CD14-positive monocyte (primary cell): ENCODE results near the gene MMP13. TPM values are rescaled to one million over a fixed set of nuclear protein-coding genes. Genes with fewer than 3 reads are reported as not detected.
A peak's percentile ranks its signal among the peaks of the same experiment; 100 is the strongest.

Experiments used
- DNase-seq, 3 donors: peaks; one replicate each; pipeline ENCODE4 v3.0.0-alpha.2; 2011 to 2022
- H2AFZ ChIP-seq: 2 replicates; pipeline ENCODE4 v1.6.0; 2012; ENCODE audit warnings: mild to moderate bottlenecking, low read depth, low read length, inconsistent platforms; ENCODE audit not compliant: insufficient read depth, poor library complexity, severe bottlenecking
- H3K27ac ChIP-seq, 2 donors: 1 replicate in 1 of 2; 2 replicates in 1 of 2; pipeline ENCODE4 v1.5.1; 2012 to 2013; ENCODE audit warnings: low read length in 2 of 2, control low read depth in 1 of 2, inconsistent platforms in 1 of 2, low read depth in 1 of 2, mild to moderate bottlenecking in 1 of 2
- H3K27me3 ChIP-seq, 2 donors: one replicate each; pipeline versions ENCODE4 v1.6.0 to v1.6.1; 2011 to 2013; ENCODE audit warnings: low read length in 2 of 2; ENCODE audit not compliant: control insufficient read depth in 2 of 2, insufficient read depth in 2 of 2
- H3K36me3 ChIP-seq, 2 donors: replicated peaks in 1 of 2; 1 replicate in 1 of 2; 2 replicates in 1 of 2; pipeline versions ENCODE4 v1.5.1 to v1.6.1; 2012 to 2013; ENCODE audit warnings: low read length in 2 of 2, control low read depth in 1 of 2, inconsistent platforms in 1 of 2, mild to moderate bottlenecking in 1 of 2; ENCODE audit not compliant: insufficient read depth in 2 of 2, control insufficient read depth in 1 of 2
- H3K4me1 ChIP-seq, 2 donors: 1 replicate in 1 of 2; 2 replicates in 1 of 2; pipeline versions ENCODE4 v1.5.1 to v1.6.1; 2012 to 2013; ENCODE audit warnings: low read length in 2 of 2, control low read depth in 1 of 2, inconsistent platforms in 1 of 2, mild to moderate bottlenecking in 1 of 2, moderate library complexity in 1 of 2; ENCODE audit not compliant: insufficient read depth in 2 of 2, control insufficient read depth in 1 of 2
- H3K4me2 ChIP-seq: replicated peaks from 2 replicates; pipeline ENCODE3; 2012; ENCODE audit warnings: low read length, moderate library complexity, mild to moderate bottlenecking; ENCODE audit not compliant: poor library complexity, severe bottlenecking; ENCODE audit errors: extremely low read depth
- H3K4me3 ChIP-seq, 3 experiments: fragments of 200-600 bp in 1 of 3; sonication (generic) in 1 of 3; replicated peaks in 1 of 3; 1 replicate in 2 of 3; 2 replicates in 1 of 3; pipeline ENCODE4 v1.5.1; 2011 to 2013; ENCODE audit warnings: low read length in 3 of 3, mild to moderate bottlenecking in 3 of 3, control low read depth in 2 of 3, low read depth in 2 of 3, inconsistent platforms in 1 of 3, moderate library complexity in 1 of 3
- H3K79me2 ChIP-seq: 2 replicates; pipeline ENCODE4 v1.6.0; 2012; ENCODE audit warnings: mild to moderate bottlenecking, control low read depth, inconsistent platforms, low read length, moderate library complexity; ENCODE audit not compliant: insufficient read depth
- H3K9ac ChIP-seq: 2 replicates; pipeline ENCODE4 v1.6.0; 2017; ENCODE audit warnings: low read length, mild to moderate bottlenecking; ENCODE audit not compliant: insufficient read depth, poor library complexity, severe bottlenecking
- H3K9me3 ChIP-seq, 2 donors: replicated peaks in 1 of 2; 1 replicate in 1 of 2; 2 replicates in 1 of 2; pipeline versions ENCODE4 v1.5.1 to v1.6.1; 2012 to 2013; ENCODE audit warnings: low read length in 2 of 2, control low read depth in 1 of 2; ENCODE audit not compliant: control insufficient read depth in 1 of 2, insufficient read depth in 1 of 2
- H4K20me1 ChIP-seq: 2 replicates; pipeline ENCODE4 v1.6.0; 2012; ENCODE audit warnings: mild to moderate bottlenecking, low read length, control low read depth, moderate library complexity; ENCODE audit not compliant: insufficient read depth
- H3K27ac Mint-ChIP-seq, 7 donors: one replicate each; pipeline ENCODE4 v1.8.0; 2020; ENCODE audit warnings: mild to moderate bottlenecking in 7 of 7, mixed read lengths in 7 of 7, moderate library complexity in 6 of 7, inconsistent platforms in 2 of 7
- H3K27me3 Mint-ChIP-seq, 3 donors: one replicate each; pipeline ENCODE4 v1.8.0; 2021 to 2022; ENCODE audit warnings: low read depth in 3 of 3, mild to moderate bottlenecking in 3 of 3, mixed read lengths in 3 of 3, moderate library complexity in 3 of 3, inconsistent platforms in 1 of 3
- H3K36me3 Mint-ChIP-seq, 2 donors: one replicate each; pipeline ENCODE4 v1.8.0; 2020; ENCODE audit warnings: mixed read lengths in 2 of 2, inconsistent platforms in 1 of 2, mild to moderate bottlenecking in 1 of 2
- H3K4me1 Mint-ChIP-seq: one replicate; pipeline ENCODE4 v1.8.0; 2020; ENCODE audit warnings: mild to moderate bottlenecking, mixed read lengths
- H3K4me3 Mint-ChIP-seq, 2 donors: one replicate each; pipeline ENCODE4 v1.8.0; 2020; ENCODE audit warnings: mild to moderate bottlenecking in 2 of 2, mixed read lengths in 2 of 2, moderate library complexity in 1 of 2
- H3K9me3 Mint-ChIP-seq, 7 donors: one replicate each; pipeline ENCODE4 v1.8.0; 2020 to 2022; ENCODE audit warnings: mixed read lengths in 7 of 7, mild to moderate bottlenecking in 6 of 7, moderate library complexity in 6 of 7, inconsistent platforms in 2 of 7
- WGBS: methylation state at CpG from one replicate; pipeline ENCODE4 v1.1.5; 2013; ENCODE audit warnings: missing lambda C conversion rate; ENCODE audit not compliant: insufficient coverage; 5-methylcytosine and 5-hydroxymethylcytosine counted together
- intact Hi-C, 2 donors: fragments of 100-400 bp; cut with micrococcal nuclease; formaldehyde crosslinking; loops; one replicate each; pipeline versions ENCODE4 v1.15.0 to v1.15.1; 2023
- polyA plus RNA-seq, 3 donors: library from polyadenylated mRNA; depleted of rRNA in 1 of 3; unstranded in 2 of 3; stranded (reverse) in 1 of 3; fragments of 300-500 nt in 2 of 3; fragments of >200 nt in 1 of 3; fragmentation: Illumina TruSeq in 2 of 3; gene quantifications; 1 replicate in 2 of 3; 2 replicates in 1 of 3; pipeline ENCODE4 v1.2.3, GENCODE V29; 2012 to 2021
- TF ChIP-seq, protein P1 (sequence below): fragments of 200-600 bp; IDR thresholded peaks from one replicate; pipeline ENCODE4 v1.8.0; 2022; ENCODE audit warnings: antibody characterized with exemption, mild to moderate bottlenecking

Gene MMP13
- polyA plus RNA-seq, 3 donors: not detected

DNA sequence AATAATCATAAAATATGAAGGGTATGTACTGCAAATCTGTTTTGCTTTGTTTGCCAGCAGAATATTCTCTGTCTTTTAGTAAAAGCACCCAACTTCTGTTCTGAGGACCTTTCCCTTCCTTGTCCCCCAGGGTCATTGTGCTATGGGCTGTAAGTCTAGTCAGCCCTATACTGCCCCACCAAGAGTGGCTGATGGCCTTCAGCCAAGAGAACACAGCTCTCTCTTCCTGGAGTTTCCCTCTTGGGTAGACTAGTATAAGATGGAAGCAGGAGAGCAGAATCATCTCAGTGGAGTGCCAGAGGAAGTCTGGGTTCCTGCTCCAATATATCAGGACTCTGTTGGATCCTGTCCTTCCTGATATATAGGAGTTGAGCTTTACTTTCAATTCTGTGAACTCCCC is 29.0 kb downstream of the MMP13 start:
- Histone ChIP-seq H3K79me2 (no peaks in the 10 kb centered on the region), H3K27ac (no peak overlapping the region), H4K20me1 (no peaks in the 10 kb centered on the region), H3K4me3 (no peak overlapping the region), H3K9ac (no peak overlapping the region), H3K4me2 (no peak overlapping the region), H3K27me3 (peaks cover 32 to 56% of the 10 kb centered on the region in 2 donors), H3K36me3 (no peaks in the 10 kb centered on the region), H3K9me3 (no peaks in the 10 kb centered on the region), H3K4me1 (peaks cover 9 to 11% of the 10 kb centered on the region in 2 donors), H2AFZ (no peak overlapping the region)
- intact Hi-C loops: no loop called here
- Mint-ChIP-seq H3K36me3 (no peaks in the 10 kb centered on the region), H3K4me3 (no peak overlapping the region), H3K27me3 (peaks cover 22 to 44% (median 26%) of the 10 kb centered on the region in 3 donors), H3K9me3 (peaks cover 0 to 2% (median 0%) of the 10 kb centered on the region in 7 donors), H3K27ac (no peak overlapping the region), H3K4me1 (peaks cover 17% of the 10 kb centered on the region)
- DNase-seq: no peak
- TF ChIP-seq, protein P1, sequence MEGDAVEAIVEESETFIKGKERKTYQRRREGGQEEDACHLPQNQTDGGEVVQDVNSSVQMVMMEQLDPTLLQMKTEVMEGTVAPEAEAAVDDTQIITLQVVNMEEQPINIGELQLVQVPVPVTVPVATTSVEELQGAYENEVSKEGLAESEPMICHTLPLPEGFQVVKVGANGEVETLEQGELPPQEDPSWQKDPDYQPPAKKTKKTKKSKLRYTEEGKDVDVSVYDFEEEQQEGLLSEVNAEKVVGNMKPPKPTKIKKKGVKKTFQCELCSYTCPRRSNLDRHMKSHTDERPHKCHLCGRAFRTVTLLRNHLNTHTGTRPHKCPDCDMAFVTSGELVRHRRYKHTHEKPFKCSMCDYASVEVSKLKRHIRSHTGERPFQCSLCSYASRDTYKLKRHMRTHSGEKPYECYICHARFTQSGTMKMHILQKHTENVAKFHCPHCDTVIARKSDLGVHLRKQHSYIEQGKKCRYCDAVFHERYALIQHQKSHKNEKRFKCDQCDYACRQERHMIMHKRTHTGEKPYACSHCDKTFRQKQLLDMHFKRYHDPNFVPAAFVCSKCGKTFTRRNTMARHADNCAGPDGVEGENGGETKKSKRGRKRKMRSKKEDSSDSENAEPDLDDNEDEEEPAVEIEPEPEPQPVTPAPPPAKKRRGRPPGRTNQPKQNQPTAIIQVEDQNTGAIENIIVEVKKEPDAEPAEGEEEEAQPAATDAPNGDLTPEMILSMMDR: no peak

DNA sequence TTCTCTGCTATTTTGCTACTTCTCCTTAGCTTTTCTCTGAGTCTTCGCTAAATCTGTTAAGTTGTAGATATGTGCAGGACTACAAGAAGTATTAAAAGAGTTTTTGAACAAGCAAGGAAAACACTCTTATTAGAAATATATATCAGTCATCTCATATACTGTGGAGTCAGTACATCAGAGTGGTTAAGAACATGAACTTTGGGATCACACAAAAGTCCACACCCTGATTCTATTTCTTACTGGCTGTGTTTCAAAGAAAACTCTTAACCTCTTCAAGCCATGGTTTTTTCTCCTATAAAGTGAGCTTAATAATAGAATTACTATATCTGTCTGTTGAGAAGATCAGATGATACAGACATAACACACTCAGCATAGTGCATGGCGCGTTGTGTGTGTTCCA is 29.5 kb downstream of the MMP13 start:
- no peak overlapping the region for H2AFZ ChIP-seq
- Mint-ChIP-seq H3K27ac (no peak overlapping the region), H3K4me1 (peaks cover 19% of the 10 kb centered on the region), H3K27me3 (peaks cover 20 to 44% (median 28%) of the 10 kb centered on the region in 3 donors), H3K9me3 (peaks cover 0 to 2% (median 0%) of the 10 kb centered on the region in 7 donors), H3K36me3 (no peaks in the 10 kb centered on the region), H3K4me3 (peak overlapping the region in 1 of 2 donors; percentile 44)
- H3K27ac ChIP-seq: no peak overlapping the region
- no peaks in the 10 kb centered on the region for H4K20me1 ChIP-seq
- no CpG with 5 or more reads among the region's 3 CpGs for WGBS
- H3K36me3 ChIP-seq: no peaks in the 10 kb centered on the region
- TF ChIP-seq, protein P1: no peak
- DNase-seq: no peak
- H3K4me3 ChIP-seq: no peak overlapping the region
- H3K27me3 ChIP-seq: peaks cover 31 to 52% of the 10 kb centered on the region in 2 donors
- peaks cover 12 to 14% of the 10 kb centered on the region in 2 donors for H3K4me1 ChIP-seq
- no peaks in the 10 kb centered on the region for H3K9me3 ChIP-seq
- no peak overlapping the region for H3K4me2 ChIP-seq
- H3K79me2 ChIP-seq: no peaks in the 10 kb centered on the region
- intact Hi-C loops: no loop called here
- H3K9ac ChIP-seq: no peak overlapping the region
